ENCODE measurements around the gene PCSK5. TPM values are rescaled to one million over a fixed set of nuclear protein-coding genes. Genes with fewer than 3 reads are reported as not detected.

PCSK5 gene
- total and polyA plus RNA-seq, 2 donors (not counting 3 experiments of a cell fraction or from before 2014, with no cell fraction given) = 2.6 to 4.8 TPM

DNA sequence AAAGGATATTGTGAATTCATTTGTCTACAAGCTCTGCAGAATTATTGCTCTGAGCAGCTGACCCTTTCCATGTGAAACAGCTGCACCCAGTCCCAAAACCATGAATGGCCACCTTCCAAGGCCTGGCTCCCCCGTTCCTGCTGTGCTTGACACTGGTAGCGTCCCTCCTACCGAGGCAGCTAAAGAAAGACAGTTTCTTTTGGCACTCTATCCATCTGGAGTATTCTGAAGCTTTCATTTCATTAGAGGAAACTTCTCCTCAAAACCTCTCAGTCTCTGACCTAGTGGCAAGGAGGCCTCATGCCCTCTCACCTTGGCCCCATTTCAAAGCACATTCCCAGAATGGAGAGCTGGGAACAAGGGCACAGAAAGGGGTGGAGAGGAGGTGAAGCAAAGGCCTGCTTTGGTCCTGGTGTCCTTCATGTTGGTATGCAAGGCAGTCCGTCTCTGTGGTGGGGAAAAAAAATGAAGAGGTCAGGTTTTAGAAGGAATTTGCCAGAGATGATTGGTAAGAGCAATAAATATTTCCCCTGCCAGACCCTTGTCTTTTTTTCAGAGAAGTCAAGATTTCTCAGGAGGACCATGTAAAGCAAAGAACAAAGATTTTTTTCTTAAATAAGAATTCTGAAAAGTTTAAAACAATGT, 271.7 kb downstream of the PCSK5 start:
- intact Hi-C loops (cut with micrococcal nuclease) = no loop called here
- no peaks in the 10 kb centered on the region for H3K27me3 ChIP-seq (ENCODE audit: control insufficient read depth in 2 of 2, insufficient read depth in 2 of 2, low read length in 2 of 2)
- no peaks in the 10 kb centered on the region for H3K9me3 ChIP-seq (replicated peaks; ENCODE audit: control insufficient read depth, insufficient read depth, low read length)
- FAIRE-seq (no peak), DNase-seq (ENCODE audit: low read depth, low spot score) (no peak)
- H4K20me1 ChIP-seq (replicated peaks; ENCODE audit: control insufficient read depth, extremely low read depth, insufficient read depth, low read length) = no peaks in the 10 kb centered on the region
- ChIA-PET POLR2A (no interaction called here), CTCF (no interaction called here)
- H3K4me2 ChIP-seq (ENCODE audit: insufficient read depth, low read length) = no peak overlapping the region
- H3K9me1 ChIP-seq (replicated peaks; ENCODE audit: control insufficient read depth, extremely low read depth, insufficient read depth, low read length) = no peaks in the 10 kb centered on the region
- no TSS peak for BruUV-seq (replicated peaks)
- H3K36me3 ChIP-seq (ENCODE audit: control insufficient read depth in 2 of 2, extremely low read depth in 1 of 2, insufficient read depth in 2 of 2, low read length in 2 of 2) = no peaks in the 10 kb centered on the region
- H3K27ac ChIP-seq (ENCODE audit: insufficient read depth, low read depth, low read length) = no peak overlapping the region
- dilution Hi-C loops (cut with MboI; ENCODE audit: extremely low pct_ligation_motif_present, low sequenced_read_pairs) = no loop called here
- H3K79me2 ChIP-seq (ENCODE audit: control insufficient read depth, insufficient read depth, low read length) = no peaks in the 10 kb centered on the region
- no peaks in the 10 kb centered on the region for H3K4me1 ChIP-seq (ENCODE audit: control insufficient read depth, extremely low read depth, insufficient read depth, low read length)
- TF ChIP-seq EZH2 (IDR thresholded peaks at IDR 0.05; ENCODE audit: borderline replicate concordance, low read depth, low read length, severe bottlenecking) (no peak), POLR2AphosphoS5 (IDR thresholded peaks at IDR 0.05; ENCODE audit: insufficient read depth, low read depth, low read length) (no peak), GATA2 (IDR thresholded peaks at IDR 0.05; ENCODE audit: insufficient read depth, insufficient read length, low read depth, low read length) (no peak), CTCF (IDR thresholded peaks at IDR 0.05; ENCODE audit: extremely low read depth in 1 of 2, insufficient read depth in 1 of 2, low read depth in 1 of 2, low read length in 2 of 2) (no peak), JUN (IDR thresholded peaks at IDR 0.05; ENCODE audit: borderline replicate concordance, insufficient read depth, insufficient read length, low read depth) (no peak), MAX (IDR thresholded peaks at IDR 0.05; ENCODE audit: insufficient read depth, insufficient read length) (no peak), MYC (IDR thresholded peaks at IDR 0.05; ENCODE audit: low read depth, low read length) (no peak), FOS (IDR thresholded peaks at IDR 0.05; ENCODE audit: borderline replicate concordance, insufficient read depth, low read length) (no peak), POLR2A (IDR thresholded peaks at IDR 0.05; ENCODE audit: low read depth, low read length) (no peak)
- H3K4me3 ChIP-seq (replicated peaks in 1 of 3; ENCODE audit: insufficient read depth in 1 of 3, low read depth in 1 of 3, low read length in 3 of 3) = no peak overlapping the region
- no peak overlapping the region for H3K9ac ChIP-seq (replicated peaks; ENCODE audit: extremely low read depth, insufficient read depth, low read length)
- no peak overlapping the region for H2AFZ ChIP-seq (ENCODE audit: low read depth, low read length)
